IMR-90 (cell line): ENCODE data around the gene ZNF521. TPM values are rescaled to one million over a fixed set of nuclear protein-coding genes. Genes with fewer than 3 reads are reported as not detected.
"Not testable (repeated sequence)": the region's sequence is repeated elsewhere in the genome, so short reads cannot be mapped to it uniquely, and the experiment has no call there.

ENCODE experiments used
- ATAC-seq: fragments of 200-7000 bp; cut with Tn5 transposase; 2 replicates; pipeline ENCODE4 v1.9.1; 2020; ENCODE audit warnings: low read depth, mild to moderate bottlenecking, moderate library complexity
- BruUV-seq: library from RNA; stranded (reverse); fragments of 400-500 nt; replicated peaks from 2 replicates; lab custom pipeline; 2021; lab: Mats Ljungman, UMichigan
- CTCF ChIA-PET: fragments of 300-600 bp; formaldehyde crosslinking; extraction: SDS; loops from one replicate; lab custom pipeline; 2021; ENCODE audit warnings: antibody characterized with exemption; lab: Yijun Ruan, JAX
- POLR2A ChIA-PET: fragments of 300-600 bp; sonication (Branson Sonifier 250); formaldehyde crosslinking; loops from one replicate; lab custom pipeline; 2022; ENCODE audit warnings: antibody characterized with exemption; ENCODE audit not compliant: unreplicated experiment; lab: Charles Lee
- DNase-seq: peaks from one replicate; pipeline ENCODE4 v3.0.0; 2013
- H2AFZ ChIP-seq: replicated peaks from 2 replicates; pipeline ENCODE3; 2013; ENCODE audit warnings: low read length, mild to moderate bottlenecking; ENCODE audit not compliant: poor library complexity
- H2AK5ac ChIP-seq: 2 replicates; pipeline ENCODE4 v1.6.1; 2013; ENCODE audit warnings: low read depth, low read length, inconsistent platforms
- H2AK9ac ChIP-seq: replicated peaks from 2 replicates; pipeline ENCODE3; 2013; ENCODE audit warnings: mild to moderate bottlenecking, low read depth, low read length, moderate library complexity; ENCODE audit not compliant: poor library complexity
- H2BK120ac ChIP-seq: 2 replicates; pipeline ENCODE4 v1.6.1; 2013; ENCODE audit warnings: low read depth, low read length, inconsistent platforms
- H2BK15ac ChIP-seq: 3 replicates; pipeline ENCODE4 v1.6.1; 2013; ENCODE audit warnings: low read depth, low read length, inconsistent platforms
- H2BK20ac ChIP-seq: 2 replicates; pipeline ENCODE4 v1.6.1; 2013; ENCODE audit warnings: low read depth, mild to moderate bottlenecking, inconsistent platforms, low read length, moderate library complexity
- H2BK5ac ChIP-seq: 2 replicates; pipeline ENCODE4 v1.6.1; 2013; ENCODE audit warnings: mild to moderate bottlenecking, low read depth, low read length, inconsistent platforms; ENCODE audit not compliant: poor library complexity, severe bottlenecking
- H3K14ac ChIP-seq: replicated peaks from 2 replicates; pipeline ENCODE4 v1.6.1; 2013; ENCODE audit warnings: low read depth, low read length, inconsistent platforms
- H3K18ac ChIP-seq: 2 replicates; pipeline ENCODE4 v1.6.1; 2013; ENCODE audit warnings: low read depth, low read length, control low read depth
- H3K23ac ChIP-seq: 2 replicates; pipeline ENCODE4 v1.6.1; 2013; ENCODE audit warnings: low read depth, low read length, inconsistent platforms
- H3K27ac ChIP-seq: 2 replicates; pipeline ENCODE4 v1.5.1; 2013; ENCODE audit warnings: mild to moderate bottlenecking, control low read depth, low read length; ENCODE audit not compliant: insufficient read depth
- H3K27me3 ChIP-seq: 2 replicates; pipeline ENCODE4 v1.6.1; 2013; ENCODE audit warnings: low read length; ENCODE audit not compliant: control insufficient read depth, insufficient read depth
- H3K36me3 ChIP-seq: 2 replicates; pipeline ENCODE4 v1.6.1; 2013; ENCODE audit warnings: low read length, mixed read lengths; ENCODE audit not compliant: control insufficient read depth, insufficient read depth
- H3K4ac ChIP-seq: 2 replicates; pipeline ENCODE4 v1.6.1; 2013; ENCODE audit warnings: low read depth, low read length, inconsistent platforms
- H3K4me1 ChIP-seq: 2 replicates; pipeline ENCODE4 v1.6.1; 2013; ENCODE audit warnings: low read length, mixed read lengths; ENCODE audit not compliant: control insufficient read depth, insufficient read depth
- H3K4me2 ChIP-seq: 2 replicates; pipeline ENCODE4 v1.6.1; 2013; ENCODE audit warnings: low read depth, mild to moderate bottlenecking, control low read depth, low read length, moderate library complexity
- H3K4me3 ChIP-seq: 2 replicates; pipeline ENCODE4 v1.5.1; 2013; ENCODE audit warnings: low read depth, mild to moderate bottlenecking, control low read depth, low read length, moderate library complexity; ENCODE audit not compliant: insufficient read depth
- H3K56ac ChIP-seq: 2 replicates; pipeline ENCODE4 v1.6.1; 2013; ENCODE audit warnings: low read length, inconsistent platforms; ENCODE audit not compliant: insufficient read depth; ENCODE audit errors: extremely low read depth
- H3K79me1 ChIP-seq, 2 experiments: 2 replicates each; pipeline ENCODE4 v1.6.1; 2013; ENCODE audit warnings: low read length in 2 of 2, inconsistent platforms in 1 of 2, low read depth in 1 of 2
- H3K9ac ChIP-seq: 2 replicates; pipeline ENCODE4 v1.6.1; 2013; ENCODE audit warnings: low read depth, low read length, control low read depth
- H3K9me1 ChIP-seq: 2 replicates; pipeline ENCODE4 v1.6.1; 2013; ENCODE audit warnings: low read length, inconsistent platforms; ENCODE audit not compliant: insufficient read depth
- H3K9me3 ChIP-seq: 2 replicates; pipeline ENCODE4 v1.6.1; 2013; ENCODE audit warnings: low read length; ENCODE audit not compliant: control insufficient read depth, insufficient read depth
- H4K20me1 ChIP-seq: 2 replicates; pipeline ENCODE4 v1.6.1; 2013; ENCODE audit warnings: low read length, inconsistent platforms; ENCODE audit not compliant: insufficient read depth
- H4K5ac ChIP-seq: 2 replicates; pipeline ENCODE4 v1.6.1; 2013; ENCODE audit warnings: mild to moderate bottlenecking, low read depth, low read length, control low read depth
- H4K8ac ChIP-seq, 2 experiments: 2 replicates each; pipeline ENCODE4 v1.6.1; 2013; ENCODE audit warnings: low read depth in 2 of 2, low read length in 2 of 2, control low read depth in 1 of 2, inconsistent platforms in 1 of 2
- H4K91ac ChIP-seq: 2 replicates; pipeline ENCODE4 v1.6.1; 2013; ENCODE audit warnings: low read depth, low read length, inconsistent platforms; ENCODE audit not compliant: insufficient read depth
- WGBS, 2 experiments: methylation state at CpG; one replicate each; pipeline versions ENCODE4 v1.1.5 to v1.1.7; 2013; ENCODE audit warnings: missing lambda C conversion rate in 2 of 2; ENCODE audit not compliant: insufficient read length in 1 of 2; ENCODE audit errors: extremely low coverage in 2 of 2; 5-methylcytosine and 5-hydroxymethylcytosine counted together
- dilution Hi-C: fragments of 300-500 bp; cut with HindIII; formaldehyde crosslinking; loops from one replicate; pipeline ENCODE4 v1.14.3; 2018; ENCODE audit warnings: low sequenced_read_pairs; ENCODE audit not compliant: unreplicated experiment
- in situ Hi-C: fragments of 300-500 bp; cut with MboI; formaldehyde crosslinking; loops from 3 replicates; pipeline ENCODE4 v1.14.3; 2019; ENCODE audit warnings: low sequenced_read_pairs, inconsistent platforms, mixed read lengths
- intact Hi-C: fragments of 100-400 bp; cut with micrococcal nuclease; formaldehyde crosslinking; loops from 2 replicates; pipeline ENCODE4 v1.10.0; 2022
- polyA plus RNA-seq, 3 experiments: library from polyadenylated mRNA; depleted of rRNA; stranded (reverse); fragments of >200 nt; gene quantifications; 2 replicates each; pipeline ENCODE4 v1.2.3, GENCODE V29; 2012; ENCODE audit warnings: low replicate concordance in 1 of 3
- total RNA-seq: library from RNA; depleted of rRNA; stranded (reverse); fragments of >200 nt; gene quantifications from 2 replicates; pipeline ENCODE4 v1.2.3, GENCODE V29; 2012

The ZNF521 gene
- total and polyA plus RNA-seq, 2 of the 4 experiments (the other 2 are of a cell fraction) = 21.5 to 59.3 TPM

GRCh38 chr18:25266931-25267527 is 84.9 kb downstream of the ZNF521 start:
- H3K4me1 ChIP-seq, H3K18ac ChIP-seq, H2BK5ac ChIP-seq, H4K91ac ChIP-seq, H2BK120ac ChIP-seq, H4K8ac ChIP-seq, H3K4ac ChIP-seq, DNase-seq, H4K5ac ChIP-seq, H3K9ac ChIP-seq, intact Hi-C loops, H3K4me3 ChIP-seq, dilution Hi-C loops, H3K9me3 ChIP-seq, H3K27me3 ChIP-seq, H3K4me2 ChIP-seq, H3K9me1 ChIP-seq, H4K20me1 ChIP-seq, H3K36me3 ChIP-seq, POLR2A ChIA-PET, H3K23ac ChIP-seq, H2BK20ac ChIP-seq, H2AFZ ChIP-seq, H3K56ac ChIP-seq, H3K14ac ChIP-seq, ATAC-seq, H3K27ac ChIP-seq, H2AK9ac ChIP-seq, H2BK15ac ChIP-seq, BruUV-seq, in situ Hi-C loops: not testable (repeated sequence)
- 76% methylated on average over 3 of the region's 12 CpGs; no CpG with 5 or more reads in 1 of the 2 experiments for WGBS, 2 experiments
- Histone ChIP-seq H2AK5ac (peak overlapping the region; percentile 8; the same call in 1 of the 2 replicates), H3K79me1 (peaks cover 0 to 28% of the 10 kb centered on the region in 2 experiments; a peak in 3 of 4 replicates)
- CTCF ChIA-PET = interaction anchor here (0.6 kb wide), 1 partner anchor 10 kb away, joined by 6 read pairs; no protein-coding TSS in a partner anchor
